DMS 273 treated with DMSO at 0.1 percent for 48 hours (cell line): ENCODE results near the gene SAMD4A.

Source experiments
- DNase-seq: peaks from one replicate; lab custom pipeline; 2025; lab: John Stamatoyannopoulos, UW

The SAMD4A gene

GRCh38 chr14:54836231-54836630, 269.3 kb downstream of the SAMD4A start:
- DNase-seq, result no peak

GRCh38 chr14:54837508-54838149, 270.7 kb downstream of the SAMD4A start:
- no peak for DNase-seq

- DNase-seq, result no peak
These were observed 272.1 kb downstream of the SAMD4A start for GRCh38 chr14:54838931-54839512.

GRCh38 chr14:54839701-54840119, 272.8 kb downstream of the SAMD4A start:
- no peak for DNase-seq

GRCh38 chr14:54840336-54840735, 273.4 kb downstream of the SAMD4A start:
- no peak for DNase-seq

- DNase-seq, result no peak
These were observed 273.9 kb downstream of the SAMD4A start for GRCh38 chr14:54840798-54841197.
